ENCODE measurements around the gene AHRR. TPM values are rescaled to one million over a fixed set of nuclear protein-coding genes. Genes with fewer than 3 reads are reported as not detected.

The AHRR gene
- total RNA-seq, 1 donor, result 54.6 TPM

DNA sequence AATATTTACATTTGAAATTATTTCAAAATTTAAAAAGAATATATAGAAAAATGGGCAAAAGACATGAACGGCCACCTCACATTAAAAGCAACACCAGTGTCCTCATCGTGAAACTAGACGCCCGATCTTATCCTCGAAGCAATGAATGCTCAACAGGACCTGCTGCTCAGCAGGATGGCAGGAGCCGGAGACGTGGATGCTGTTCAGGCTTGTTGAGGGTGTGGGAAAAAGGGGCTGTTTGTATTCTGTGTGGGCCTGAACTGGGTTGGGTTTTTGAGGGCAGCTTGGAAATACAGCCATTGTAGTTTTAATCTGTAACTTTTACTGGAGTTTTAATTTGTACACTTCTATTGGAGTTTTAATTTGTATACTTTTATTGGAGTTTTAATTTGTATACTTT, 141.8 kb downstream of the AHRR start:
- DNase-seq (ENCODE audit: insufficient read length, low spot score, missing footprints), result no peak
- Histone ChIP-seq H4K20me1 (ENCODE audit: insufficient read depth, low read length) (peaks cover 4% of the 10 kb centered on the region), H3K79me2 (ENCODE audit: insufficient read depth, low read length) (peaks cover 15% of the 10 kb centered on the region), H2AFZ (ENCODE audit: low read length) (no peak overlapping the region), H3K4me1 (ENCODE audit: insufficient read depth, low read length) (peaks cover 8% of the 10 kb centered on the region), H3K27ac (ENCODE audit: low read depth, low read length) (no peak overlapping the region), H3K4me3 (ENCODE audit: insufficient read depth, low read length) (no peak overlapping the region), H3K27me3 (ENCODE audit: insufficient read depth, low read length) (no peaks in the 10 kb centered on the region), H3K4me2 (ENCODE audit: insufficient read depth, low read length) (no peak overlapping the region), H3K36me3 (ENCODE audit: insufficient read depth, low read length) (peaks cover 51% of the 10 kb centered on the region), H3K9me3 (ENCODE audit: low read depth, low read length) (no peaks in the 10 kb centered on the region)
- TF ChIP-seq, protein P1, sequence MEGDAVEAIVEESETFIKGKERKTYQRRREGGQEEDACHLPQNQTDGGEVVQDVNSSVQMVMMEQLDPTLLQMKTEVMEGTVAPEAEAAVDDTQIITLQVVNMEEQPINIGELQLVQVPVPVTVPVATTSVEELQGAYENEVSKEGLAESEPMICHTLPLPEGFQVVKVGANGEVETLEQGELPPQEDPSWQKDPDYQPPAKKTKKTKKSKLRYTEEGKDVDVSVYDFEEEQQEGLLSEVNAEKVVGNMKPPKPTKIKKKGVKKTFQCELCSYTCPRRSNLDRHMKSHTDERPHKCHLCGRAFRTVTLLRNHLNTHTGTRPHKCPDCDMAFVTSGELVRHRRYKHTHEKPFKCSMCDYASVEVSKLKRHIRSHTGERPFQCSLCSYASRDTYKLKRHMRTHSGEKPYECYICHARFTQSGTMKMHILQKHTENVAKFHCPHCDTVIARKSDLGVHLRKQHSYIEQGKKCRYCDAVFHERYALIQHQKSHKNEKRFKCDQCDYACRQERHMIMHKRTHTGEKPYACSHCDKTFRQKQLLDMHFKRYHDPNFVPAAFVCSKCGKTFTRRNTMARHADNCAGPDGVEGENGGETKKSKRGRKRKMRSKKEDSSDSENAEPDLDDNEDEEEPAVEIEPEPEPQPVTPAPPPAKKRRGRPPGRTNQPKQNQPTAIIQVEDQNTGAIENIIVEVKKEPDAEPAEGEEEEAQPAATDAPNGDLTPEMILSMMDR (IDR thresholded peaks at IDR 0.05; ENCODE audit: extremely low read depth, low read depth, low read length), result no peak

DNA sequence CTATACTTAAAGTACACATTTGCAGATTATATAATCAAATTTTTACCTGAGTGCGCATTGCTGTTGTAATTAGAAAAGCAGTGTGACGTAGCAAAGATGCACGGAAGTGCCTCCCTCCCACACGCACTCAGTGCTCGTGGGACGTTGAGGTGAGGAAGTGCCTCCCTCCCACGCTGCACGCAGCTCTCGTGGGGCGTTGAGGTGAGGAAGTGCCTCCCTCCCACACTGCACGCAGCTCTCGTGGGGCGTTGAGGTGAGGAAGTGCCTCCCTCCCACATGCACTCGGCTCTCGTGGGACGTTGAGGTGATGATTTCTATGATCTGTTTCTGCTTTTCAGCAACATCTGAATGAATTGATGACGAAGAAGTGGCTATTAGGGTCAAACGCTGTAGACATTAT, 142.4 kb downstream of the AHRR start:
- DNase-seq (ENCODE audit: insufficient read length, low spot score, missing footprints), result no peak
- Histone ChIP-seq H3K4me3 (ENCODE audit: insufficient read depth, low read length) (no peak overlapping the region), H2AFZ (ENCODE audit: low read length) (no peak overlapping the region), H3K27me3 (ENCODE audit: insufficient read depth, low read length) (no peaks in the 10 kb centered on the region), H3K4me1 (ENCODE audit: insufficient read depth, low read length) (peaks cover 1% of the 10 kb centered on the region), H3K9me3 (ENCODE audit: low read depth, low read length) (no peaks in the 10 kb centered on the region), H3K27ac (ENCODE audit: low read depth, low read length) (no peak overlapping the region), H3K79me2 (ENCODE audit: insufficient read depth, low read length) (peaks cover 12% of the 10 kb centered on the region), H4K20me1 (ENCODE audit: insufficient read depth, low read length) (no peaks in the 10 kb centered on the region), H3K4me2 (ENCODE audit: insufficient read depth, low read length) (no peak overlapping the region), H3K36me3 (ENCODE audit: insufficient read depth, low read length) (peaks cover 44% of the 10 kb centered on the region)
- TF ChIP-seq, protein P1 (IDR thresholded peaks at IDR 0.05; ENCODE audit: extremely low read depth, low read depth, low read length), result no peak

DNA sequence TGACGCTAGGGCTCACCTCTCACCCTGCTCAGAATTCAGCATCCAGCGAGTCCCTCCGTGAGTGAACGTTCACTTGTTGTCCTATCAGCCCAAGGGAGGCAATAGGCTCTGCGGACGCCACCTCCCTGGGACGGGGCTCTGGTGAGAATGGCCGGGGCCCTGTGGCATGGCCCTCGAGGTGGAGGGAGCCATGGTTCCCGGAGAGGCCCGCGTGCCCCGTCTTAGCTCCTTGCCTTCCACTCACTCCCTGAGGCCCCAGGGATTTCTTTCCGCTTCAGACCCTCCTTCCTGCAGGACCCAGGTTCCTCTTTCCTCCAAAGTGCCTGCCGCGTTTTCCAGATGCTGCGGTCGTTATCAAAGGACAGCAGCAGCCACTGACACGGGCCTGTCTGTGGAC, 142.9 kb downstream of the AHRR start:
- H3K9me3 ChIP-seq (ENCODE audit: low read depth, low read length), result no peaks in the 10 kb centered on the region
- H2AFZ ChIP-seq (ENCODE audit: low read length), result no peak overlapping the region
- H3K27me3 ChIP-seq (ENCODE audit: insufficient read depth, low read length), result no peaks in the 10 kb centered on the region
- no peak overlapping the region for H3K27ac ChIP-seq (ENCODE audit: low read depth, low read length)
- H3K36me3 ChIP-seq (ENCODE audit: insufficient read depth, low read length), result peaks cover 42% of the 10 kb centered on the region
- no peak overlapping the region for H3K4me2 ChIP-seq (ENCODE audit: insufficient read depth, low read length)
- H4K20me1 ChIP-seq (ENCODE audit: insufficient read depth, low read length), result no peaks in the 10 kb centered on the region
- no peak overlapping the region for H3K4me3 ChIP-seq (ENCODE audit: insufficient read depth, low read length)
- peaks cover 11% of the 10 kb centered on the region for H3K79me2 ChIP-seq (ENCODE audit: insufficient read depth, low read length)
- peak; percentile 48 for DNase-seq (ENCODE audit: insufficient read length, low spot score, missing footprints)
- no peaks in the 10 kb centered on the region for H3K4me1 ChIP-seq (ENCODE audit: insufficient read depth, low read length)
- TF ChIP-seq, protein P1 (IDR thresholded peaks at IDR 0.05; ENCODE audit: extremely low read depth, low read depth, low read length), result no peak

DNA sequence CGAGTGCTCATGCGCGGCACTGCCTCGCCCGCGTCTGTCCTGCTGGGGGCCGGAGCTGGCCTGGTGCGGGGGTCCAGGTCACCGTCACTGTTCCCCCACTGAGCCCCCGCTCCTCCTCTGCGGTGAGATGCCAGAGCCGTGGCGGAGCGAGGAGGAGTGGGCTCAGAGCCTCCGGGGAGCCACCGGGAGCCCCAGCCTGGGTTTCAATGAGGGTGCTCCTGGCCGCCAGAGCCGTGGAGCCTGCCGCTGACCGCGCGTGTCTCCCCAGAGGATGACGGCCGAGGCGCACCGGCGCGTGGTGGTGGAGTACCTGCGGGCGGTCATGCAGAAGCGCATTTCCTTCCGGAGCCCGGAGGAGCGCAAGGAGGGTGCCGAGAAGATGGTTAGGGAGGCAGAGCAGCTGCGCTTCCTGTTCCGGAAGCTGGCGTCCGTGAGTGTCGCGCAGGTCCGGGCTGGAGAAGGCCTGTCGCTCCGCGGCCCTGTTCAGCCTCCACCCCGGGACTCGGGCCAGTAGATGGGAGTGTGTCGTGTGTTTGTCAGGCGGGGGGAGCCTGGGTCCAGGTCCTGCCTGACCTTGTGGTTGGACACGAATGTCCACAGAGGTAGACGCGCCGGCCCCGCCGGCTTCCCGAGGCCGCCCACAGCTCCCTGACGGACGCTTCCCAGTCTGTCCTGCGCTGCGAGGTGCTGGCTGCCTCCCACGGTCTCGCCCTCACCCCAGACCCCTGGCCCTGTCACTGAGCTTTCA, 143.5 kb downstream of the AHRR start:
- H3K27me3 ChIP-seq (ENCODE audit: insufficient read depth, low read length), result no peaks in the 10 kb centered on the region
- H4K20me1 ChIP-seq (ENCODE audit: insufficient read depth, low read length), result no peaks in the 10 kb centered on the region
- DNase-seq (ENCODE audit: insufficient read length, low spot score, missing footprints), result peak; percentile 39
- H3K36me3 ChIP-seq (ENCODE audit: insufficient read depth, low read length), result peaks cover 42% of the 10 kb centered on the region
- H2AFZ ChIP-seq (ENCODE audit: low read length), result no peak overlapping the region
- peaks cover 6% of the 10 kb centered on the region for H3K79me2 ChIP-seq (ENCODE audit: insufficient read depth, low read length)
- H3K27ac ChIP-seq (ENCODE audit: low read depth, low read length), result no peak overlapping the region
- no peaks in the 10 kb centered on the region for H3K9me3 ChIP-seq (ENCODE audit: low read depth, low read length)
- no peak overlapping the region for H3K4me2 ChIP-seq (ENCODE audit: insufficient read depth, low read length)
- no peak overlapping the region for H3K4me3 ChIP-seq (ENCODE audit: insufficient read depth, low read length)
- TF ChIP-seq, protein P1 (IDR thresholded peaks at IDR 0.05; ENCODE audit: extremely low read depth, low read depth, low read length), result no peak
- no peaks in the 10 kb centered on the region for H3K4me1 ChIP-seq (ENCODE audit: insufficient read depth, low read length)

Measured in osteoblast (primary cell).